ENCODE results near the gene HTR2C.
A peak's percentile ranks its signal among the peaks of the same experiment; 100 is the strongest.
"Not testable (repeated sequence)": the region's sequence is repeated elsewhere in the genome, so short reads cannot be mapped to it uniquely, and the experiment has no call there.

The HTR2C gene

GRCh38 chrX:114583646-114584374, at the start of gene HTR2C:
TSS of gene HTR2C (plus strand) at chrX:114584086. CDS start at chrX:114726937, 142,851 bp downstream.
- DNase-seq (ENCODE audit: low spot score), result no peak

DNA sequence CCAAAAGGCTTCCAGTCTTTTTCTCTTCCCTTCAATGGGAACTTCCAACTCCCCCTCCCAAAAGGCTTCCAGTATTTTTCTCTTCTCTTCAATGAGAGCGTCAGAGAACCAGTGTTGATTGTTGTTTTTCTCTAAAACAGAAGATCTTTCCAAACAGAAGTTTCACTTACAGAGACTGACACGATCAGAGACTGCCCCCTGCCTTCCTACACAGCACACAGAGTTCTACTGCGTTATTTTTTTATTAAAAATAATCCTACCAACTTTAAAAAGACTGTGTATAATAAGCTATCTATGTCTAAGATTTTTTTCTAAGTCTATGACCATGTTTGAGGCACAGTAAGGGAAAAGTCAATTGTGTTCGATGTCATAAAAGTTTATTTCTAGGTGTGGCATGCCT, 3.5 kb upstream of the HTR2C start:
- DNase-seq (ENCODE audit: low spot score), result no peak

- no peak for DNase-seq (ENCODE audit: low spot score)
These were observed 2.2 kb upstream of the HTR2C start for GRCh38 chrX:114581528-114582263.

- DNase-seq (ENCODE audit: low spot score), result no peak
These were observed 1.6 kb upstream of the HTR2C start for GRCh38 chrX:114582264-114582632.

DNA sequence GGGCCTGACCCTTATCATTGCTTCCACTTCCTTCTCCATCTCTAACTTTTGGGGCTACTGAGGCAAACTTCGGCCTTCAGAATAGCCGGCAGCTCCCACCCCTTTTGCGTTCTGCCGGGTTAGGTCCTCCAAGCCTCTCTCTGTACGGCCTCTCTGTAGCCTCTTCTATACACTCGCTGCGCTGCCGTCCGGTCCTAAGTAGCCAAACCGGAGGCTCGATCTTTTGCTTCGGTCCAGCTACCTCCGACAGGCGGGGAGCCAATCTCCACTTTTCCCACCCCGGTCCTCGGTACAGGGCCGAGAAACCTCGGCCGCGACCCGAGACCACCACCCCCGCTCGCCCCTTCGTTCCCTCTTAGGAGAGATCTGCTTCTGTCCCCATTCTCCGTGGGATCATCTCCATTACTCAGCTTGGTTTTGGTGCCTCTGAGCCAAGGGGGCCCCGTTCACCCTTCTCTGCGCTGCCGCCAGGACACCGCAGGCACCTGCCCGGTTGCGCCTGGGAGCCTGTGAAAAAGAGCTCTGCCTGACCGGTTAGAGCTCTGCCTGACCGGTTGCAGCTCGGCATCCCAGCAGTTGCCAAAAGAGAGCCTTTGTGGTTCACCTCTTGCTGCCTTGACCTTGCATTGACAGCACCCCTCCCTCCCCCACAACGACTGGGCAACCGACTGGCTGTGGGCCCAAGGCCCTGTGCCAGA, 1.0 kb upstream of the HTR2C start:
- DNase-seq (ENCODE audit: low spot score), result no peak

GRCh38 chrX:114584375-114584943, 573 bp downstream of the HTR2C start:
- no peak for DNase-seq (ENCODE audit: low spot score)

GRCh38 chrX:114584983-114585842, 1.3 kb downstream of the HTR2C start:
- DNase-seq (ENCODE audit: low spot score), result no peak

DNA sequence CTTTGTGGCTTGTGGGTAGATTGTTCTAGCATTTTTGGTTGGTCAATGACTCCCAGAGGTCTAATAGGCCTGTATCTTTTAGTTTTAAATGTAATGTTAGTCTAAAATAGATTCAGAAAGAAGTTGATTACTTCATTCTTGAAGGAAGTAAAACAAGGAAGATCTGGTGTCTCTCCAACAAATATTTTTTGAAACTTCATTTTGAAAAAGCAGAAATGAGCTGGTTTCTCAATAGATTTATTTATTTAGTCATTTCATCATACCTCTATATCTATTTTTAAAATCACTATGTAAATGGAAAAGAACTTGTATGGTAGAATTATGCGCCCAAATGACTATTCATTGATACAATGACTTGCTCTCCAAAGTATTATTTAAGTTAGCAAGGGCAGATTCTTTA, 7.2 kb downstream of the HTR2C start:
- no peak for DNase-seq (ENCODE audit: low spot score)

GRCh38 chrX:114599305-114599704, 15.4 kb downstream of the HTR2C start:
- DNase-seq (ENCODE audit: low spot score), result no peak

DNA sequence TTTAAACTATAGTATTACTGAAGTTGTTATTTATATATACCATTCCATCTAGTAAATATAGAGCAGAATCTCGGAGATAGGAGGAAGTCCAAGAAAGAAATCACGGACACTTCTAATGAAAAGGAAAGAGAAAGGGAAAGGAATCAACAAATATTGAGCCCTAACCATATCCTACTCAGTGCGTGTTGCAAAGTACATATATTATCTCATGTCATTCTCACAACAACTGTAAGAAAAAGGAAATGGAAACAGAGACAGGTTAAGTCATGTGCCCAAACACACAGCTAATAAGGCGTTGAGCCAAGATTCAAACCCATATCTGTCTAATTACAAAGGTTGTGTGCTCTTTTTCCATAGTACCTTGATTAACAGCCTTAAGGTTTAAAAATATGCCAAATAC, 16.0 kb downstream of the HTR2C start:
- no peak for DNase-seq (ENCODE audit: low spot score)

DNA sequence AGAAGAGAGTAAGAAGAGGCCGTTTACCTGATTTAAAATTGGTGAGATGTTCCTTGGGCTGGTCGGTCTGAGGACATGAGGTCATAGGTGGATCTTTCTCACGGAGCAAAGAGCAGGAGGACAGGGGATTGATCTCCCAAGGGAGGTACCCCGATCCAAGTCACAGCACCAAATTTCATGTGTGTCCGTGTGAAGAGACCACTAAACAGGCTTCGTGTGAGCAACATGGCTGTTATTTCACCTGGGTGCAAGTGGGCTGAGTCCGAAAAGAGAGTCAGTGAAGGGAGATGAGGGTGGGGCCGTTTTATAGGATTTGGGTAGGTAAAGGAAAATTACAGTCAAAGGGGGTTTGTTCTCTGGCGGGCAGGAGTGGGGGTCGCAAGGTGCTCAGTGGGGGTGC, 22.7 kb downstream of the HTR2C start:
- not testable (repeated sequence) for DNase-seq (ENCODE audit: low spot score)

DNA sequence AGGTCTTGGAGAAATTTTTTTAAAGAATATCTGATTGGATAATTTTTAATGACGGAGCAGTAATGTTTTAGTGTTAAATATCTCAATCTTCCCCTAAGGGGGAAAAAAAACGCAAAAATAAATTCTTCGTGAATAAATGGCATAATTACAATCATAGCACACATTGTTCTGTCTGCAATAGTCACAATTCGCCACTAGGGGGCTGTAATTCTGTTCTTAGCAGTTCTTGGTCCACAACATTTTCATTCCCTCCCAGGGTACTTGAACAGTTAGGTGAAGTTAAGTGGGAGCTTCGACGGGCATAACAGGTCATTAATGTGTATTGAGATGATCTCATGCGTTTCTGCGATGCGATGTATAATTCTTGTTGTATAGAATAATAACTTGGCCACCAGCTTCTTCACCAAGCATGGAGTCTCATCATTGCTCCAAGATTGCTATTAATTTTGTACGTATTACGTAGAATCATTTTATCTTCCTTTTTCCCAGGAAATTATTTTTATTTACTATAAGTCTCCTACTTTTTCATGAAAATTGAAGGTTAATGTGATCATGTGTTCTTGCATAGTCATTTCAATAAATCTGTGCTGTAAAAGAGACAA, 27.2 kb downstream of the HTR2C start:
- peak; percentile 26 for DNase-seq (ENCODE audit: low spot score)

DNA sequence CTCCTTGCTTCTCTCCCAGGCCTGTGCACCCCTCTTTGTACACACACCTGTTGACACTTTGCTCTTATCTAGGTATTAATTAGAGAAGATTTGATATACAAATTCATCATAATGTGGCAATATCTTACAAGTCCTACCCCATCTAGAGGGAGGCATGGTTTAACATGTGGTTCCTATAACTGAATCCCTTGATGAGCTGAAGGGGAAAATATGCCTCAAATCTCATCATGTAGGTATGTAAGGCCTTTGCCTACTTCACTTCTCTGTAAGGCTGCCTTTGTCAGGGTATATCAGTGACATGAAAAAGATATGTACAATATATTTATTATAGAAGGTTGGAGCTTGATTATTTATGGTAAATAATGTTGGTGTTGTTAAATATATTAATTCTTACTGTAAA, 31.9 kb downstream of the HTR2C start:
- DNase-seq (ENCODE audit: low spot score), result no peak

DNA sequence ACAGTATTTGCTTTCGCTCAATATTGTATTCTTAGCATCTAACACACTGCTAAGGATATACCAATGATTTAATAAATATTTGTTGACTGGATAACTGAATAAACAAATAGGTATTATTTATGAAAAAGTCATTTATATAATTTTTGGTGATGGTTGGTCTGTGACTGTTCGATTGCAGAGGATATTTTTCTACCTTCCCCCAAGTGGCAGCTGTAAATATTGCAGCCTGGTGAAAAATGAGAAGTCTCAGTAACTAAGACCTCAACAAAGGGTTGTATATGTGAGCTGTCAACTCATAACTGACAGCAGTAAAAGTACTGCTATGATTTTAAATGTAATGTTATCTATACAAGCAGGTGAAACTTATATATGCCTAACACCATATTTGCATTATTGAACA, 36.0 kb downstream of the HTR2C start:
- DNase-seq (ENCODE audit: low spot score), result no peak

GRCh38 chrX:114626323-114626722, 42.4 kb downstream of the HTR2C start:
- DNase-seq (ENCODE audit: low spot score), result no peak

GRCh38 chrX:114635986-114636385, 52.1 kb downstream of the HTR2C start:
- no peak for DNase-seq (ENCODE audit: low spot score)

GRCh38 chrX:114650351-114650750, 66.5 kb downstream of the HTR2C start:
- DNase-seq (ENCODE audit: low spot score), result no peak

GRCh38 chrX:114675365-114675764, 91.5 kb downstream of the HTR2C start:
- no peak for DNase-seq (ENCODE audit: low spot score)

DNA sequence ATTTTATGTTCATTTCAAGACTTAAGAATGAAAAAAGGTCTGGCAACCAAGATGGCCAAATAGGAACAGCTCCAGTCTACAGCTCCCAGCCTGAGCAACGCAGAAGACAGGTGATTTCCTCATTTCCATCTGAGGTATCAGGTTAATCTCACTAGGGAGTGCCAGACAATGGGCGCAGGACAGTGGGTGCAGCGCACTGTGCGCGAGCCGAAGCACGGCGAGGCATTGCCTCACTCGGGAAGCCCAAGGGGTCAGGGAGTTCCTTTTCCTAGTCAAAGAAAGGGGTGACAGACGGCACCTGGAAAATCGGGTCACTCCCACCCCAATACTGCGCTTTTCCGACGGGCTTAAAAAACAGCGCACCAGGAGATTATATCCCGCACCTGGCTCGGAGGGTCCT, 116.6 kb downstream of the HTR2C start:
- not testable (repeated sequence) for DNase-seq (ENCODE audit: low spot score)

DNA sequence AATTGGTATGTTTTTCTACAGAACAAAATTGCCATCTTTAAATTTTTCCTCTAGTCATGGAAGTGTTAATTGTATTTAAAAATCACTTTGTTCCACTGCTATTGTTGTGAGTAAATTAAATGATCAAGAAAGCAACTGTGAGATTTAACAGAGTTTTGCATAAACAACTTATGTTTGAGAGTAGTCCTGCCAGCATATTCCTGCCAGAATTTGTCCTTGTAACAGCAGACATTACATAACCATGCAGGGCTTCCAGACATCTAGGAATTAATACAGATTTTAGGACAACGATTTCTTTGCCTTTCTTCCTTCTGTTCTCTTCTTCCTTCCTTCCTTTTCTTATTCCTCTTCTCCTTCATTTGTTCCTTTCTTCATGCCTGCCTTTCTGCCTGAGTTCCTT, 125.5 kb downstream of the HTR2C start:
- no peak for DNase-seq (ENCODE audit: low spot score)

DNA sequence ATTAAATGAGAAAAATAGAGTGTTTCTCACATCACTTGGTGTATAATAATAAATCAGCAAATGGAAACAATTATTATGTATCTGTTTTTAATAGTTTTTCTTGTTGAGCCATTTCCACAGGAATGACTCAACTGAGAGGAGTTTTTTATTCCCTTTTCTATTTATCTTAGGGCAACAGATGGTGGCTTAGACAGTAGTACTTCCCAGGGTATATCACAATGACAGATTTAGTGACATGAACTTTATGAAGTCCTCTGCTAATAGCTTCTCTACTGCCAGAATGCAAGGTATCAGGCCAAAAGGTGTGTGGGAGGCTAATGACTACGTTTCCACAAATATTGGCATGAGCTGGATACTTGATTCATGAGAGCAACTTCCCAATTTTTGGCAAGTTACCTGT, 126.7 kb downstream of the HTR2C start:
- DNase-seq (ENCODE audit: low spot score), result no peak

Measured in cerebellar cortex (tissue), 1 donor.